ENCODE results near the gene ETV6.

The ETV6 gene

GRCh38 chr12:11694528-11694927 lies 45.1 kb downstream of the ETV6 start:
- no peak for DNase-seq (ENCODE audit: low read depth)

- DNase-seq (ENCODE audit: low read depth), result no peak
These were observed 45.8 kb downstream of the ETV6 start for GRCh38 chr12:11695321-11695720.

GRCh38 chr12:11696084-11696483 lies 46.6 kb downstream of the ETV6 start:
- DNase-seq (ENCODE audit: low read depth), result no peak

GRCh38 chr12:11697131-11697530 lies 47.7 kb downstream of the ETV6 start:
- DNase-seq (ENCODE audit: low read depth), result no peak

- no peak for DNase-seq (ENCODE audit: low read depth)
These were observed 48.4 kb downstream of the ETV6 start for GRCh38 chr12:11697670-11698387.

- no peak for DNase-seq (ENCODE audit: low read depth)
These were observed 49.3 kb downstream of the ETV6 start for GRCh38 chr12:11698729-11699128.

- no peak for DNase-seq (ENCODE audit: low read depth)
These were observed 52.0 kb downstream of the ETV6 start for GRCh38 chr12:11701433-11701832.

GRCh38 chr12:11702959-11703358 lies 53.5 kb downstream of the ETV6 start:
- DNase-seq (ENCODE audit: low read depth), result no peak

- no peak for DNase-seq (ENCODE audit: low read depth)
These were observed 53.9 kb downstream of the ETV6 start for GRCh38 chr12:11703378-11703777.

GRCh38 chr12:11704089-11704488 lies 54.6 kb downstream of the ETV6 start:
- DNase-seq (ENCODE audit: low read depth), result no peak

GRCh38 chr12:11705010-11705409 lies 55.5 kb downstream of the ETV6 start:
- DNase-seq (ENCODE audit: low read depth), result peak; percentile 85

GRCh38 chr12:11706509-11707379 lies 57.3 kb downstream of the ETV6 start:
- no peak for DNase-seq (ENCODE audit: low read depth)

- no peak for DNase-seq (ENCODE audit: low read depth)
These were observed 58.1 kb downstream of the ETV6 start for GRCh38 chr12:11707535-11707934.

GRCh38 chr12:11709513-11709912 lies 60.0 kb downstream of the ETV6 start:
- DNase-seq (ENCODE audit: low read depth), result no peak

- no peak for DNase-seq (ENCODE audit: low read depth)
These were observed 61.0 kb downstream of the ETV6 start for GRCh38 chr12:11710431-11710830.

- DNase-seq (ENCODE audit: low read depth), result no peak
These were observed 61.4 kb downstream of the ETV6 start for GRCh38 chr12:11710906-11711305.

GRCh38 chr12:11711651-11712327 lies 62.3 kb downstream of the ETV6 start:
- DNase-seq (ENCODE audit: low read depth), result no peak

- no peak for DNase-seq (ENCODE audit: low read depth)
These were observed 63.0 kb downstream of the ETV6 start for GRCh38 chr12:11712491-11712890.

GRCh38 chr12:11713202-11713601 lies 63.7 kb downstream of the ETV6 start:
- no peak for DNase-seq (ENCODE audit: low read depth)

GRCh38 chr12:11714626-11715025 lies 65.2 kb downstream of the ETV6 start:
- no peak for DNase-seq (ENCODE audit: low read depth)

GRCh38 chr12:11715621-11716020 lies 66.1 kb downstream of the ETV6 start:
- no peak for DNase-seq (ENCODE audit: low read depth)

- no peak for DNase-seq (ENCODE audit: low read depth)
These were observed 67.5 kb downstream of the ETV6 start for GRCh38 chr12:11716794-11717518.
